Heart left ventricle (tissue), 16 donors: ENCODE data around the gene DTNA. TPM values are rescaled to one million over a fixed set of nuclear protein-coding genes. Genes with fewer than 3 reads are reported as not detected.

ENCODE experiments used
- ATAC-seq, 4 donors: fragments of 200-7000 bp; cut with Tn5 transposase; one replicate each; pipeline ENCODE4 v1.9.1; 2020 to 2022; ENCODE audit warnings: moderate library complexity in 4 of 4, mild to moderate bottlenecking in 3 of 4, moderate number of reproducible peaks in 1 of 4
- DNase-seq, 5 donors: peaks; one replicate each; pipeline ENCODE4 v3.0.0-alpha.2; 2020
- H3K27ac ChIP-seq, 12 donors: fragments of 200-600 bp; sonication (generic) in 4 of 12; one replicate each; pipeline versions ENCODE4 v1.5.0 to v1.8.0; 2016 to 2022; ENCODE audit warnings: mild to moderate bottlenecking in 2 of 12
- H3K27me3 ChIP-seq, 9 donors: fragments of 200-600 bp; sonication (generic) in 2 of 9; one replicate each; pipeline versions ENCODE4 v1.5.1 to v1.8.0; 2016 to 2022; ENCODE audit warnings: mild to moderate bottlenecking in 3 of 9
- H3K36me3 ChIP-seq, 9 donors: fragments of 200-600 bp; sonication (generic) in 2 of 9; one replicate each; pipeline versions ENCODE4 v1.5.0 to v1.8.0; 2018 to 2022; ENCODE audit warnings: mild to moderate bottlenecking in 2 of 9
- H3K4me1 ChIP-seq, 12 donors: fragments of 200-600 bp; sonication (generic) in 4 of 12; one replicate each; pipeline versions ENCODE4 v1.5.0 to v1.8.0; 2016 to 2022; ENCODE audit warnings: mild to moderate bottlenecking in 3 of 12
- H3K4me3 ChIP-seq, 12 donors: fragments of 200-600 bp; sonication (generic) in 4 of 12; one replicate each; pipeline versions ENCODE4 v1.5.0 to v1.8.0; 2017 to 2022; ENCODE audit warnings: mild to moderate bottlenecking in 9 of 12, moderate library complexity in 4 of 12
- H3K9me3 ChIP-seq, 12 donors: fragments of 200-600 bp; sonication (generic) in 4 of 12; one replicate each; pipeline versions ENCODE4 v1.5.0 to v1.8.0; 2016 to 2022; ENCODE audit warnings: mild to moderate bottlenecking in 1 of 12
- CTCF ChIP-seq, 12 donors: fragments of 200-600 bp; sonication (generic) in 4 of 12; IDR thresholded peaks; one replicate each; pipeline versions ENCODE4 v1.5.0 to v1.8.0; 2018 to 2022; ENCODE audit warnings: antibody characterized with exemption in 12 of 12, mild to moderate bottlenecking in 5 of 12
- POLR2A ChIP-seq, 2 donors: fragments of 450-650 bp; IDR thresholded peaks; one replicate each; pipeline ENCODE4 v1.6.1; 2017; ENCODE audit warnings: antibody characterized with exemption in 2 of 2, mild to moderate bottlenecking in 2 of 2, moderate library complexity in 2 of 2
- WGBS, 4 donors: extraction: QIAGEN DNeasy Blood & Tissue Kit in 2 of 4; methylation state at CpG; one replicate each; pipeline versions ENCODE4 v1.1.5 to v1.1.7; 2013 to 2018; 5-methylcytosine and 5-hydroxymethylcytosine counted together
- intact Hi-C, 10 donors: fragments of 100-400 bp; cut with DNase I; formaldehyde crosslinking; loops; one replicate each; pipeline versions ENCODE4 v1.11.1 to v1.14.2; 2022
- polyA plus RNA-seq, 2 donors: library from polyadenylated mRNA; stranded (reverse); fragments of 200-250 nt; gene quantifications; one replicate each; pipeline ENCODE4 v1.2.3, GENCODE V29; 2013
- total RNA-seq, 9 donors: library from RNA; depleted of rRNA in 2 of 9; stranded (reverse); fragments of >200 nt in 2 of 9; fragmentation: NEBNext Ultra II Directional in 3 of 9; extraction: Animal tissue kit (Norgen Biotek cat#: 25700) in 3 of 9; gene quantifications; one replicate each; pipeline versions ENCODE4 v1.1.0 to v1.2.4, GENCODE V29; 2016 to 2023
- donor health status: ischemic (EF 13 %, LVEDD 7.1; RV severe dilation, severe dysfunction).
- donor health status: healthy with polysubstance abuse.
- donor health status: DM: no; HTN: yes; CAD: no.
- donor health status: DM: no; HTN: no; CAD: no.
- donor health status: ischemic (EF 25% LVEDD 6.9; RV normal size, moderate dysfunction).
- donor health status: ischemic (EF 25% LVEDD 5.7; RV mildly dilated, moderate dysfunction).
- donor health status: healthy.
- donor health status: DM: yes; HTN: yes; CAD: no.
- donor health status: ischemic (EF 35%, LVEDD 5.7; RV mildly dilated, moderate dysfunction).
- donor health status: nonischemic (EF 11% LVEDD 7.7; RV severe dilation, severe dysfunction).
- donor health status: DM: yes; HTN: yes; CAD: no.
- donor health status: PGD.
- donor health status: ischemic (EF 29% LVEDD 5.4; RV normal size, mild dysfunction).
- donor health status: nonischemic (EF 23%, LVEDD 6.1; RV moderate dilation, normal function).

Gene DTNA
- total and polyA plus RNA-seq, 11 donors = 92.6 to 220 (median 181) TPM

GRCh38 chr18:34695310-34695709 is 14.8 kb upstream of the DTNA start:
- H3K4me1 ChIP-seq = peaks cover 0 to 27% (median 6%) of the 10 kb centered on the region in 12 donors
- H3K4me3 ChIP-seq = no peak overlapping the region
- TF ChIP-seq CTCF (IDR thresholded peaks at IDR 0.05) (no peak), POLR2A (IDR thresholded peaks at IDR 0.05) (no peak)
- intact Hi-C loops = no loop called here
- ATAC-seq = peak; percentile 35 to 68 (median 44)
- no peak for DNase-seq
- no peaks in the 10 kb centered on the region for H3K36me3 ChIP-seq
- H3K9me3 ChIP-seq = no peaks in the 10 kb centered on the region
- no peak overlapping the region for H3K27ac ChIP-seq
- no peaks in the 10 kb centered on the region for H3K27me3 ChIP-seq
- WGBS, 4 donors = 66 to 73% (median 70%) methylated on average over 5 of the region's 5 CpGs

- DNase-seq (no peak), ATAC-seq (no peak)
- Histone ChIP-seq H3K36me3 (no peaks in the 10 kb centered on the region), H3K27me3 (no peaks in the 10 kb centered on the region), H3K4me3 (no peak overlapping the region), H3K4me1 (peaks cover 0 to 35% (median 4%) of the 10 kb centered on the region in 12 donors), H3K9me3 (no peaks in the 10 kb centered on the region), H3K27ac (no peak overlapping the region)
- TF ChIP-seq CTCF (IDR thresholded peaks at IDR 0.05) (no peak), POLR2A (IDR thresholded peaks at IDR 0.05) (no peak)
- 94 to 97% (median 96%) methylated on average over 2 of the region's 2 CpGs for WGBS, 4 donors
- intact Hi-C loops = no loop called here
Observed at GRCh38 chr18:34696671-34697070, 13.4 kb upstream of the DTNA start.

GRCh38 chr18:34697233-34697632 is 12.9 kb upstream of the DTNA start:
- intact Hi-C loops = no loop called here
- DNase-seq = no peak
- Histone ChIP-seq H3K4me1 (peaks cover 0 to 34% (median 3%) of the 10 kb centered on the region in 12 donors), H3K27me3 (no peaks in the 10 kb centered on the region), H3K9me3 (no peaks in the 10 kb centered on the region), H3K27ac (no peak overlapping the region), H3K4me3 (no peak overlapping the region), H3K36me3 (no peaks in the 10 kb centered on the region)
- ATAC-seq = no peak
- TF ChIP-seq CTCF (IDR thresholded peaks at IDR 0.05) = no peak
- TF ChIP-seq POLR2A (IDR thresholded peaks at IDR 0.05) = no peak
- 88 to 96% (median 93%) methylated on average over 1 of the region's 1 CpG for WGBS, 4 donors

- 76 to 80% (median 77%) methylated on average over 3 of the region's 3 CpGs for WGBS, 4 donors
- TF ChIP-seq POLR2A (IDR thresholded peaks at IDR 0.05) (no peak), CTCF (IDR thresholded peaks at IDR 0.05) (no peak)
Observed at GRCh38 chr18:34697891-34698290, 12.2 kb upstream of the DTNA start.

More at GRCh38 chr18:34697891-34698290, 12.2 kb upstream of the DTNA start:
- intact Hi-C loops = no loop called here
- no peaks in the 10 kb centered on the region for H3K27me3 ChIP-seq
- DNase-seq = no peak
- no peaks in the 10 kb centered on the region for H3K36me3 ChIP-seq
- no peak overlapping the region for H3K4me3 ChIP-seq
- H3K27ac ChIP-seq = no peak overlapping the region
- no peaks in the 10 kb centered on the region for H3K9me3 ChIP-seq
- peaks cover 0 to 37% (median 3%) of the 10 kb centered on the region in 12 donors for H3K4me1 ChIP-seq
- no peak for ATAC-seq
